GM18526 (cell line): ENCODE measurements around the gene PRSS58.

Experiments used
- POLR2A ChIP-seq: IDR thresholded peaks from 3 replicates; pipeline ENCODE4 v1.6.1; 2011; ENCODE audit not compliant: insufficient read length; ENCODE audit errors: extremely low read depth

Gene PRSS58

GRCh38 chr7:142257958-142258357 is at the start of gene PRSS58:
PRSS58 (minus strand) TSS chr7:142258058; CDS start chr7:142257707, 351 bp downstream.
- no peak for TF ChIP-seq POLR2A

GRCh38 chr7:142307246-142307900 is 49.5 kb upstream of the PRSS58 start:
- TF ChIP-seq POLR2A, result no peak

- no peak for TF ChIP-seq POLR2A
Measured at GRCh38 chr7:142303650-142304049, 45.8 kb upstream of the PRSS58 start.

- TF ChIP-seq POLR2A, result no peak
Measured at GRCh38 chr7:142301923-142302550, 44.2 kb upstream of the PRSS58 start.

- no peak for TF ChIP-seq POLR2A
Measured at GRCh38 chr7:142301299-142301698, 43.4 kb upstream of the PRSS58 start.

GRCh38 chr7:142300689-142301088 is 42.8 kb upstream of the PRSS58 start:
- TF ChIP-seq POLR2A, result no peak

GRCh38 chr7:142299237-142299781 is 41.5 kb upstream of the PRSS58 start:
- TF ChIP-seq POLR2A, result no peak

GRCh38 chr7:142298627-142299026 is 40.8 kb upstream of the PRSS58 start:
- TF ChIP-seq POLR2A, result no peak

GRCh38 chr7:142298009-142298408 is 40.2 kb upstream of the PRSS58 start:
- TF ChIP-seq POLR2A, result no peak

GRCh38 chr7:142280263-142280662 is 22.4 kb upstream of the PRSS58 start:
- TF ChIP-seq POLR2A, result no peak

- TF ChIP-seq POLR2A, result no peak
Measured at GRCh38 chr7:142279601-142280000, 21.7 kb upstream of the PRSS58 start.

GRCh38 chr7:142275028-142275427 is 17.2 kb upstream of the PRSS58 start:
- no peak for TF ChIP-seq POLR2A

- TF ChIP-seq POLR2A, result no peak
Measured at GRCh38 chr7:142272841-142273240, 15.0 kb upstream of the PRSS58 start.

- no peak for TF ChIP-seq POLR2A
Measured at GRCh38 chr7:142263598-142264380, 5.9 kb upstream of the PRSS58 start.

- no peak for TF ChIP-seq POLR2A
Measured at GRCh38 chr7:142250705-142251104, 7.2 kb downstream of the PRSS58 start.

GRCh38 chr7:142249918-142250317 is 7.9 kb downstream of the PRSS58 start:
- no peak for TF ChIP-seq POLR2A
